ENCODE measurements around the gene PLXND1.
A peak's percentile ranks its signal among the peaks of the same experiment; 100 is the strongest.
"Not testable (repeated sequence)": the region's sequence is repeated elsewhere in the genome, so short reads cannot be mapped to it uniquely, and the experiment has no call there.

PLXND1 gene

GRCh38 chr3:129613367-129613740 is 6.9 kb upstream of the PLXND1 start:
- no peak for DNase-seq
- Mint-ChIP-seq H3K9me3 (no peaks in the 10 kb centered on the region), H3K4me3 (no peak overlapping the region), H3K36me3 (ENCODE audit: low read depth) (no peaks in the 10 kb centered on the region), H3K4me1 (no peaks in the 10 kb centered on the region), H3K27me3 (peaks cover 10% of the 10 kb centered on the region), H3K27ac (no peak overlapping the region)
- no peak for ATAC-seq

GRCh38 chr3:129612534-129613366 is 6.3 kb upstream of the PLXND1 start:
- no peaks in the 10 kb centered on the region for H3K9me3 Mint-ChIP-seq
- H3K27ac Mint-ChIP-seq, result no peak overlapping the region
- H3K4me1 Mint-ChIP-seq, result no peaks in the 10 kb centered on the region
- no peak overlapping the region for H3K4me3 Mint-ChIP-seq
- ATAC-seq (no peak), DNase-seq (no peak)
- H3K27me3 Mint-ChIP-seq, result peaks cover 10% of the 10 kb centered on the region
- H3K36me3 Mint-ChIP-seq (ENCODE audit: low read depth), result no peaks in the 10 kb centered on the region

GRCh38 chr3:129611812-129612533 is 5.5 kb upstream of the PLXND1 start:
- no peak overlapping the region for H3K27ac Mint-ChIP-seq
- H3K36me3 Mint-ChIP-seq (ENCODE audit: low read depth), result no peaks in the 10 kb centered on the region
- peaks cover 2% of the 10 kb centered on the region for H3K4me1 Mint-ChIP-seq
- no peak for ATAC-seq
- H3K9me3 Mint-ChIP-seq, result no peaks in the 10 kb centered on the region
- peaks cover 18% of the 10 kb centered on the region for H3K27me3 Mint-ChIP-seq
- no peak overlapping the region for H3K4me3 Mint-ChIP-seq
- no peak for DNase-seq

GRCh38 chr3:129611446-129611800 is 4.9 kb upstream of the PLXND1 start:
- no peak for DNase-seq
- Mint-ChIP-seq H3K27ac (no peak overlapping the region), H3K4me1 (peaks cover 4% of the 10 kb centered on the region), H3K27me3 (peaks cover 20% of the 10 kb centered on the region), H3K36me3 (ENCODE audit: low read depth) (no peaks in the 10 kb centered on the region), H3K4me3 (no peak overlapping the region), H3K9me3 (no peaks in the 10 kb centered on the region)
- ATAC-seq, result no peak

- H3K27ac Mint-ChIP-seq, result not testable (repeated sequence)
Measured at GRCh38 chr3:129610794-129611445, 4.4 kb upstream of the PLXND1 start.

GRCh38 chr3:129610276-129610675 is 3.8 kb upstream of the PLXND1 start:
- no peaks in the 10 kb centered on the region for H3K36me3 Mint-ChIP-seq (ENCODE audit: low read depth)
- peaks cover 8% of the 10 kb centered on the region for H3K4me1 Mint-ChIP-seq
- H3K9me3 Mint-ChIP-seq, result no peaks in the 10 kb centered on the region
- ATAC-seq, result no peak
- no peak overlapping the region for H3K4me3 Mint-ChIP-seq
- H3K27ac Mint-ChIP-seq, result no peak overlapping the region
- H3K27me3 Mint-ChIP-seq, result peaks cover 23% of the 10 kb centered on the region
- DNase-seq, result no peak

More at GRCh38 chr3:129610794-129611445, 4.4 kb upstream of the PLXND1 start:
- peaks cover 20% of the 10 kb centered on the region for H3K27me3 Mint-ChIP-seq
- not testable (repeated sequence) for H3K36me3 Mint-ChIP-seq (ENCODE audit: low read depth); ATAC-seq; H3K4me1 Mint-ChIP-seq; DNase-seq; H3K9me3 Mint-ChIP-seq; H3K4me3 Mint-ChIP-seq

GRCh38 chr3:129609591-129610182 is 3.2 kb upstream of the PLXND1 start:
- no peaks in the 10 kb centered on the region for H3K9me3 Mint-ChIP-seq
- H3K27ac Mint-ChIP-seq, result no peak overlapping the region
- no peaks in the 10 kb centered on the region for H3K36me3 Mint-ChIP-seq (ENCODE audit: low read depth)
- H3K27me3 Mint-ChIP-seq, result peaks cover 27% of the 10 kb centered on the region
- H3K4me1 Mint-ChIP-seq, result peaks cover 8% of the 10 kb centered on the region
- no peak overlapping the region for H3K4me3 Mint-ChIP-seq
- no peak for DNase-seq
- ATAC-seq, result no peak

- ATAC-seq (no peak), DNase-seq (no peak)
- no peaks in the 10 kb centered on the region for H3K36me3 Mint-ChIP-seq (ENCODE audit: low read depth)
- H3K4me3 Mint-ChIP-seq, result no peak overlapping the region
- H3K4me1 Mint-ChIP-seq, result peaks cover 9% of the 10 kb centered on the region
- H3K9me3 Mint-ChIP-seq, result no peaks in the 10 kb centered on the region
- no peak overlapping the region for H3K27ac Mint-ChIP-seq
- H3K27me3 Mint-ChIP-seq, result peaks cover 33% of the 10 kb centered on the region
Measured at GRCh38 chr3:129608936-129609590, 2.6 kb upstream of the PLXND1 start.

- H3K27ac Mint-ChIP-seq, result no peak overlapping the region
- H3K4me3 Mint-ChIP-seq, result no peak overlapping the region
Measured at GRCh38 chr3:129608087-129608935, 1.8 kb upstream of the PLXND1 start.

GRCh38 chr3:129607391-129608068 is 1.1 kb upstream of the PLXND1 start:
- H3K4me3 Mint-ChIP-seq, result peak overlapping the region; percentile 77
- no peak for ATAC-seq
- H3K27ac Mint-ChIP-seq, result no peak overlapping the region
- peaks cover 35% of the 10 kb centered on the region for H3K27me3 Mint-ChIP-seq
- no peak for DNase-seq
- H3K4me1 Mint-ChIP-seq, result peaks cover 9% of the 10 kb centered on the region
- no peaks in the 10 kb centered on the region for H3K9me3 Mint-ChIP-seq
- no peaks in the 10 kb centered on the region for H3K36me3 Mint-ChIP-seq (ENCODE audit: low read depth)

More at GRCh38 chr3:129608087-129608935, 1.8 kb upstream of the PLXND1 start:
- Mint-ChIP-seq H3K9me3 (no peaks in the 10 kb centered on the region), H3K27me3 (peaks cover 35% of the 10 kb centered on the region), H3K36me3 (ENCODE audit: low read depth) (no peaks in the 10 kb centered on the region), H3K4me1 (peaks cover 9% of the 10 kb centered on the region)
- ATAC-seq, result no peak
- no peak for DNase-seq

- H3K27me3 Mint-ChIP-seq, result peaks cover 38% of the 10 kb centered on the region
- ATAC-seq (peak; percentile 15), DNase-seq (peak; percentile 17)
- peak overlapping the region; percentile 84 for H3K4me3 Mint-ChIP-seq
- H3K9me3 Mint-ChIP-seq, result no peaks in the 10 kb centered on the region
- H3K27ac Mint-ChIP-seq, result peak overlapping the region; percentile 72
- H3K36me3 Mint-ChIP-seq (ENCODE audit: low read depth), result no peaks in the 10 kb centered on the region
- H3K4me1 Mint-ChIP-seq, result peaks cover 9% of the 10 kb centered on the region
Measured at GRCh38 chr3:129605922-129606635, 397 bp downstream of the PLXND1 start.

GRCh38 chr3:129605203-129605921 is 1.1 kb downstream of the PLXND1 start:
- Mint-ChIP-seq H3K9me3 (no peaks in the 10 kb centered on the region), H3K4me1 (peaks cover 9% of the 10 kb centered on the region), H3K4me3 (peak overlapping the region; percentile 84), H3K27me3 (peaks cover 38% of the 10 kb centered on the region), H3K27ac (peak overlapping the region; percentile 72), H3K36me3 (ENCODE audit: low read depth) (no peaks in the 10 kb centered on the region)
- ATAC-seq, result peak; percentile 42
- DNase-seq, result peak; percentile 42

Measured in activated naive CD8-positive, alpha-beta T cell treated with anti-CD3 and anti-CD28 coated beads, Interleukin-2, amount 50 U/mL, for 24 hours (primary cell).